GM13976 (cell line): ENCODE results near the gene CFAP70.

Experiments used
- DNase-seq: peaks from one replicate; pipeline ENCODE4 v3.0.0; 2012; ENCODE audit warnings: low spot score
- CTCF ChIP-seq: IDR thresholded peaks from 2 replicates; pipeline ENCODE4 v1.5.1; 2012; ENCODE audit warnings: borderline replicate concordance, mild to moderate bottlenecking; ENCODE audit not compliant: insufficient read depth; ENCODE audit errors: extremely low read depth, missing control alignments, control extremely low read depth
- in situ Hi-C: fragments of 300-500 bp; cut with MboI; formaldehyde crosslinking; loops from one replicate; pipeline ENCODE4 v1.12.0; 2022; ENCODE audit warnings: low sequenced_read_pairs, mixed read lengths, inconsistent platforms; ENCODE audit not compliant: unreplicated experiment

CFAP70 gene

GRCh38 chr10:73310475-73310874, 48.2 kb downstream of the CFAP70 start:
- DNase-seq: no peak
- no peak for TF ChIP-seq CTCF
- in situ Hi-C loops: no loop called here

- DNase-seq: no peak
- in situ Hi-C loops: no loop called here
- no peak for TF ChIP-seq CTCF
Measured at GRCh38 chr10:73307203-73307800, 51.4 kb downstream of the CFAP70 start.

- no peak for DNase-seq
- in situ Hi-C loops: no loop called here
- no peak for TF ChIP-seq CTCF
Measured at GRCh38 chr10:73306171-73306708, 52.4 kb downstream of the CFAP70 start.

GRCh38 chr10:73296946-73297345, 61.7 kb downstream of the CFAP70 start:
- no peak for DNase-seq
- TF ChIP-seq CTCF: no peak
- in situ Hi-C loops: no loop called here

- no peak for TF ChIP-seq CTCF
- DNase-seq: no peak
- in situ Hi-C loops: no loop called here
Measured at GRCh38 chr10:73293461-73293860, 65.2 kb downstream of the CFAP70 start.

GRCh38 chr10:73289958-73290357, 68.7 kb downstream of the CFAP70 start:
- DNase-seq: no peak
- no peak for TF ChIP-seq CTCF
- in situ Hi-C loops: no loop called here
